HS-27A (cell line): ENCODE data around the gene TTC28.
"Not testable (repeated sequence)": the region's sequence is repeated elsewhere in the genome, so short reads cannot be mapped to it uniquely, and the experiment has no call there.

Experiments used
- DNase-seq: peaks from one replicate; pipeline ENCODE4 v3.0.0-alpha.2; 2012; ENCODE audit warnings: low read depth, missing footprints

TTC28 gene

DNA sequence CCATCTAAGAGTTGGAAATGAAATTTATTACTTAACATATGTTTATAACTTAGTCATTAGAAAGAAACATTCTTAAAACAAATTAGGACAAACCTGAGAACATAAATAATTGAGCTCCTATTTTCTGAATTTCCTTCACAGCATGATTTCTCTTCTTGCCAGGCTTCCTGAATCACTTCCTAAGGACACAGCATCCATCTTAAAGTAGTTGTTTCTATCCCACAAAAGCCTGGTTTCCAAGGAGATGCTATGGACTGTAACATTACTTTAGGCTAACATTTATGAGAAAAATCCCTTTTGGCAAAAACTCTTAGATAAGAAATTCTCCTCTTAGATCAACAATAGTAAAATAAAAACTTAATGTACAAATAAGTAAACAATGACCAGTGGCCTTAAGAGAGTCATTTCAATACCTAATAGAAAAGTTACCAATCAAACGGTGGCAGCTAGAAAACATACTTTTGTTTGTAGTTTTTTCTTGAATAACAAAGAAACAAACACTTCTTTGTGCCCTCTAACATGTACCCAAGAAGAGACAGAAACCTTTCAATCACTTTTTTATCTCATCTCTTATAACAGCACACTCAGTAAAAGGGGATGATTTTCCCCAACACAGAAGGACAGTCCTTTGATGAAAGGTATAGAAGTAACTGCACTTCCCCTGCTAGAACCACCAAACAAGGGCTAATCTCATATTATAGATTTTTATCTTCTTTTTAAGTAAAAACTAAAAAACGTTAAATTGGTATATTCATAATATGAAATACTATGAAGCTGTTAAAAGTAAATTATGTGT lies 74.5 kb downstream of the TTC28 start:
- no peak for DNase-seq

DNA sequence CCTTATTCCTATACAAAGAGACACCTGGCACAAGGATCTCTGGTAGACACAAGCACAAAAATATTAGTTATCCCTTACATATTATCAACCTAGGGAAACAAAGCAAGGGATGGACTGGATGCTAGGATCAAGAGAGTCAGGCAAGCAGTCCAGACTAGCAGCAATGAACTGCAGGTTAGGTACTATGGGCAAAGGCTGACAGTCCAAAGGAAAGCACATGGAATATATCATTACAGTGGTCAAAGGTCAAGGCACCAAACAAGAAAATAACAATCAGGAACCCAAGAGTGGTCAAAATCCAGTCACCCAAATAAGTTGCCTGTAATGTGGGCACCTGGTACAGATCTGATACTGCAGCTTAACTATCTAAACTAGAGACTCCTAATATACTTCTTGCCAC lies 77.7 kb downstream of the TTC28 start:
- no peak for DNase-seq

DNA sequence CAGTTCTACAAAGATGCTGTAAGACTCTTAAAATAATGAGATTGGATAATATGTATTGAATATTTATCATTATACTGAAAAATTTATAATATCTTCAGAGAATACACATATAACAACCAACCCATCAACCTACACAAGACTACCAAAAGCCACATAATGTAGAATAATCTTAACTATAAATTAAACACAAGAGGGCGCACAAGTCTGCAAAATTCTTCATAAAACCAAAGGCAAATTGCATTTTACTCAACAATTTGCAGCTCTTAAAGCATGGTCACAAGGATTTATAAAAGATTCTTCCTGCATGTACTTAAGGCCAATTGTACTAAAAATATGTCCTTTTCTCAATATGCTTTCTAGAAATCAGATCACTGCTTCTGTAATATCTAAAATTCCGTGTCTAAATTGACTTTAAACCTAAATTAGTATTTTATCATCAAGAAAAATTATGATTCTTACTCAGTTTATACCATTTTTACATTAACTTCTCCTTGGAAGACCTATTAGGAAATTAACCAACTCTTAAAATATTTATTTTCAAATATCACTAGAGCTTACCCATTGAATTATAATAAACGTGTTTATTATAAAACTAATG lies 79.0 kb downstream of the TTC28 start:
- no peak for DNase-seq

DNA sequence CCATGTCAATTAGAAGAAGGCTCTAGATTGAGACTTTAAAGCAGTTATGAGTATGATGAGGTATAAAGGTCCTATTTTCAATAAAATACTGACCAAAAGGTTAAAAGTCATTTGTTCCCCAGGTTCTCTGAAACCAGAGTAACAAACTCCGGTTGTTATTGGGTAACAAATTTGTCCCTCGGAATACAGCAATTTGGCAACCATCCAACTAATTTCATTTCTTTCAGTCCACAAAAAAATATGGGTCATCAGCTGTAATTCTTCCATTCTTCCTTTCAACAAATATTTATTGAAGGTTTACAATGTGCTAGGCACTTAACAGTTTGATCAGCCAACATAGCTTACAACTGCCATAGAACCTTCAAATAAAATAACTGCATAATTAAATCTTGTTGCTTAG lies 79.9 kb downstream of the TTC28 start:
- DNase-seq = no peak

DNA sequence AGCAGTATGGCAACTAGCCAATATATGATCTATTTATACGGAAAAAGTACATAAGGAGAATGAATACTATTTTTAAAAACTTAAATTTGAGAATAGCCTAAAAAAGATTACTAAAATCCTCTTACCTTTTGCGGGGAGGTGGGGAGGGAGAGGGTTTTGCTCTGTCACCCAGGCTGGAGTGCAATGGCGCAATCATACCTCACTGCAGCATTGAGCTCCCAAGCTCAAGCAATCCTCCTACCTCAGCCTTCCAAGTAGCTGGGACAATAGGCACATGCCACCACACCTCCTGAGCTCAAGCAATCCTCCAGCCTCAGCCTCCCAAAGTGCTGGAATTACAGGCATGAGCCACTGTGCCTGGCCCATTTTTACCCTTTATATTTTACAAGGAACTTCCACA lies 82.0 kb downstream of the TTC28 start:
- no peak for DNase-seq

DNA sequence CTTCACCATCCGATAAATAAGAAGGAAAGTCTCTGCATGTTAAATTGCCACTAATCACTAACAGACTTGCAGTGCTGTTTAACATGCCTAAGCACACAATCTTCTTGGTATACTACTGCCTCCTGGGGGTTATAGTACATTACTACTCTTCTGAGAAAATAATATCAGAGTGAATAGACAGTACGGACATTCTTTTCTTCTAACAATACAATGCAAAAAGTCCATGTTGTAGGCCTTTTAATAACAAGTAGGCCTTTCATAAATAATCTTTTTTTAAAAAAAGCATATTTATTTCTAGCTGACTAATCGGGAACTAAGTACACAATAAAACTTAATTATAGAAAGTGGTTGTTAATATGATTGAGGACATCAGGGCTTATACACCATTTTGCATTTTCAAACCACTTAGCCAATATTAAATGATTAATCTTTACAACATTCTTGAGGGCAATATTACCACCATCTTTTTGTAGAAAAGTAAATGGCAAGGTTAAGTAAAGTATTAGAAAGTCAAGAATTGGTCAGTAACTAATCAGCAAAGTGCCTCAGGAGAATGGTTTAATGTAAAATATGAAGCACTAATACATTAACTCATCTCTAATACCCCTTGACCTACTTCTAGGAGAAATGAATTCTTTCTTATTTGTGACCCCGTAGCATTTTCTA lies 84.7 kb downstream of the TTC28 start:
- peak; percentile 17 for DNase-seq

DNA sequence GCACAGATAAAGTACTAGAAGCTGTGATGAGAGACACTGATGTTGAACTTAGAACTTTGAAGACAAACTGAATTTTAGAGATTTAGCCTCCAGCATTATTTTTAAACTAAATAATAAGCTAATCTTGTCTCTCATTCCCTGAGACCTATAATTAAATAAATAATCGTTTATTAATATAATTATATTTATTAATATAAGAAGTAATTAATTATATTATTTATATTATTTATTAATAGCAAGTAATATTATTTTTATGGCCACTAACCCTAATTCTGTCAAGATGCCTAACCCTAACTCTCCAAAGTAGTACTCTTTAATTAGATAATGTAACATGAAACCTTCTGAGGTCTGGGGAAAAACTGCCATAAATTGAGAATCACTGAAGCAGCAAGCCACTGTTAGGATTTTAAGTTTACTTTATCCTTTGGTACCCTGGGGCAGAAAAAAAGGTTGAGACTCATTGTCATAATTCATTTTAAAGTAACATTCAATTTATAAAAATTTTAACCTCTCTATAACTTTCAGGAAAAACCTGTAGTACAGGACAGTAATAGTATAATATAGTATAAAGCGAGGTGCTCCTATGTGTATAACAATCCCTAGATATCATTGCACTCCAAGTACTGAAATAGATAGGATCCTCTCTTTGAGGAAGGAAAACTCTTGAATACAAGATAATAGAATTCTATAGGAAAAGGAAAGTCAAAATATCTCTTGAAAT lies 85.4 kb downstream of the TTC28 start:
- no peak for DNase-seq

DNA sequence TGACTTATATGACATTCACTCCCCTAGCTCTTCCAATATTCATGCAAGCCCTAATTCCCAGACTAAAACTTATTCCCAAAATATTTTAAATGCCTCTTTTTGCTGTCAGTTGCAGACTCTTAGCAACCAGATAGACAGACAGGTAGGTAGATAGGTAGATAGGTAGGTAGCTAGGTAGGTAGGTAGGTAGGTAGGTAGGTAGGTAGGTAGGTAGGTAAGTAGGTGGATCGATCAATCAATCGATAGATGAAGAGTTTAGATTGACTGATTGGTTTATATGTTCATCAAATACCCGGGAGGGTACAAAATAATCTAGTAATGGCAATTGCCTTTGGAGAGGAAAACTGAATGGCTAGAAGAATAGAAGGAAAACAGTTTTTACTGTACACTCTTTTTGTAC lies 86.3 kb downstream of the TTC28 start:
- DNase-seq = no peak

DNA sequence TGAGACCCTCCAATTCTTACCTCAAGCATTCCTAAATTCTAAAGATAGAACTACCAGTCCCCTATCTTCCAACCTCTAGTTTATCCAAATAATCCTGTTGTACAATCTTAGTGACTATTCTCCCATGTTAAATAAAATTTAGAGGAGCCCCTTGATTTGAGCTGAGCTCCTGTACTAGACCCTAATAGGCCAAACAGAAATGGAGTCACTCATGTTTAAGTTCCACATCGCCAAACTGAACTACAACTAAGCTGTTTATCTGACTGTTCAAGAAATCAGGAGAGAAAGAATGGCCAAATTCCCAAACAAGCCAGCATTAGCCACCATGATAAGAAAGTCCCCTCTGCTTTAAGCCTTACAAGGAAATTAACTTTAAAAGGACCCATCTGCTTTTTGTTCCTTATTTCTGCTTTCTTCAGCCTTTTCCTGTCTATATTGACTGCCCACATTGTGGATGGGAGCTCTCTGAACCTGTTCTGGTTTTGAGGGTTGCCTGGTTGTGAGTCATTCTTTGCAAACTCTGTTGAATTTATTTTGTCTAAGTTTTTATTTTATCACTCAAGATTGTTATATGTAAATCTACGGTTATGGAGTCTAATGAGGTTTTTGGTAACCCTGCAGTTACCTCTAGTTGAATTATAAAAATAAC lies 90.4 kb downstream of the TTC28 start:
- no peak for DNase-seq

DNA sequence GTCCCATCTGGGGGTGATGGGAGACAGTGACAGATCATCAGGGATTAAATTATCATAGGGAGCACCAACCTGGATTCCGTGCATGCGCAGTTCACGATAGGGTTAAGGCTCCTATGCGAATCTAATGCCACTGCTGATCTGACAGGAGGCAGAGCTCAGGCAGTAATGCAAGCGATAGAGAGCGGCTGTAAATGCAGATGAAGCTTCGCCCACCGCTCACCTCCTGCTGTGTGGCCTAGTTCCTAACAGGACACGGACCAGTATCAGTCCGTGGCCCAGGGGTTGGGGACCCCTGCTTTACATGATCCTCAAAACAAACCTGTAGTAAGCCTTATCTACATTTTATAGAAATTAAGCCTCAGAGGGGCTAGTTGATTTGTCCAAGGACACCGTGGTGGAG lies 94.3 kb downstream of the TTC28 start:
- DNase-seq = no peak

DNA sequence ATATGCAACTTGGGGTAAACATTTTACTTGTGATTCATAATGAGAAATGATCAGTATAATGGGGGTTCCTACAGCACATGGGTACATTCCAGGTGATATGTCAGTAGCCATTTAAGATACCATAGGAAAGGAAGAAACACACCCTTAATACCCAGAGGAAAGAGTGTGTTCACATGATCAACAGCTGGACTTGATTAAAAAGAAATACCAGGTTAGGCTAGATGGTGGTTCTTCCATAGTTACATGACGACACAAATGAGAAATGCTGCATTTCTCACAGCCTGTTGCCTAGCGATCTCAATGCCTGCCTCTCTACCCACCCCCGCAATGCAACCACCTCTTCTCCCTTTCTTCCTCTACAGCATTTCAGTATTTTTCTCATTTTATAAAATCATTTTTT lies 96.8 kb downstream of the TTC28 start:
- DNase-seq = no peak

DNA sequence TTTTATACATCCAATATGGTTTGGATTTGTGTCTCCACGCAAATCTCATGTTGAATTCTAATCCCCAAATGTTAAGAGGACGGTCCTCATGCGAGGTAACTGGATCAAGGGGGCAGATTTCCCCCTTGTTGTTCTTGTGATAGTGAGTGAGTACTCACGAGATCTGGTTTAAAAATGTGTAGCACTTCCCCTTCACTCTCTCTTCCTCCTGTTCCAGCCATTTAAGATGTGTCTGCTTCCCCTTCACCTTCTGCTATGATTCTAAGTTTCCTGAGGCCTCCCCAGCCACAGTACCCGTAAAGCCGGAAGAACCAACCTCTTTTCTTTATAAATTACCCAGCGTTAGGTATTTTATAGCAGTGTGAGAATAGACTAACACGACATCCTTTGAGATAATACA lies 98.6 kb downstream of the TTC28 start:
- no peak for DNase-seq

DNA sequence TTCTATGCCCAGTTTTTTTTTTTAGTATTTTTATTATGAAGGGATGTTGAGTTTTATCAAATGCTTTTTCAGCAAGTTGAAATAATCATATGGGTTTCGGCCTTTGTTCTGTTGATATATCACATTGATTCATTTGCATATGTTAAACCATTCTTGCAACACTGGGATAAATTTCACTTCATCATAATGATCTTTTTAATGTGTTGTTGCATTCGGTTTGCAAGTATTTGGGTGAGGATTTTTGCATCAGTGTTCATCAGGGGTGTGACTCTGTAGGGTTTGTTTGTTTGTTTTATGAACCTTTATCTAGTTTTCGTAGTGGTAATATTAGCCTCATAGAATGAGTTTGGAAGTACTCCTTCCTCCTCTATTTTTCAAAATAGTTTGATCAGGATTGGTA lies 103.5 kb downstream of the TTC28 start:
- DNase-seq = no peak

DNA sequence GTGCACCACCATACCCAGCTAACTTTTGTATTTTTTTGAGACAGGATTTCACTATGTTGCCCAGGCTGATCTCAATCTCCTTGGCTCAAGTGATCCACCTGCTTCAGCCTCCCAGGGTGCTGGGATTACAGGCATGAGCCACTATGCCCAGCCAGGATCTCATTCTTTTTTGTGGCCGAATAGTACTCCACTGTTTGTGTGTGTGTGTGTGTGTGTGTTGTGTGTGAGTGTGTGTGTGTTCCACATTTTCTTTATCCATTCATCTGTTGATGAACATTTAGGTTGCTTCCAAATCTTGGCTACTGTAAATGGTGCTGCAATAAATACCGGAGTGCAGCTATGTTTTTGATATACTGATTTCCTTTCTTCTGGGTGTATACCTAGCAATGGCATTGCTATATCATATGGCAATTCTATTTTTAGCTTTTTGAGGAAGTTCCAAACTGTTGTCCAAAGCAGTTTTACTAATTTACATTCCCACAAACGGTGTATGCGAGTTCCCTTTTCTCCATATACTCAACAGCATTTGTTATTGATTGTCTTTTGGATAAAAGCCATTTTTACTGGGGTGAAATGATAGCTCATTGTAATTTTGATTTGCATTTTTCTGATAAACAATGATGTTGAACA lies 105.4 kb downstream of the TTC28 start:
- no peak for DNase-seq

DNA sequence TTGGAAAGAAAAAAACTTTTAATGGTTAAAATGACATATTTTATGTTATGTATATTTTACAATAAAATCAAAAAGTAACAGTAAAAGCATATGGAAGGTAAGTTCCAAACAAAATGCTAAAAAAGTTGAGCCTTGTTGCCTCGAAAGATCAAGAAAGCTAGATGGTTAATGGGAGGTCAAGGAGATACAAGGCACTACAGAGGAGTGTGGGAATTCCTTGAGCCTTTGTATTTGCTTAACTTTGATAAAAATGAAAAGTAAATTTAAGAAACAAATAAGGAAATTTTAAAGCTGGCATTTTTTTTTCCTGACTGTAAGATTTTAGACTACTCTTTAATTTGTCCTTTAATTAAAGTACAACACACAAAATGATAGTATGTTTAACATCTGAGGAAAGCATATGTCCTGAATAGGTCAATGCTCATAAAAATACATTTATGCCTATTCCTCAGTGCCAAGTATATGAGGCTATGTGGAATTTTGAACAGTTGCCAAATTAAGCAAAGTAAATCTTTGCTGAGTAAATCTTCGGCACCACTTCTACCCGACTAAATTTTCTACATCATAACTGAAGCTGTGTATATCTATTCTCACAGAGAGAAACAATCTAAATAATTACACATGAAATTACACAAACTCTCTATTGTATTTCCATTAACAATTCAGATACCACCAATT lies 108.8 kb downstream of the TTC28 start:
- DNase-seq = no peak

DNA sequence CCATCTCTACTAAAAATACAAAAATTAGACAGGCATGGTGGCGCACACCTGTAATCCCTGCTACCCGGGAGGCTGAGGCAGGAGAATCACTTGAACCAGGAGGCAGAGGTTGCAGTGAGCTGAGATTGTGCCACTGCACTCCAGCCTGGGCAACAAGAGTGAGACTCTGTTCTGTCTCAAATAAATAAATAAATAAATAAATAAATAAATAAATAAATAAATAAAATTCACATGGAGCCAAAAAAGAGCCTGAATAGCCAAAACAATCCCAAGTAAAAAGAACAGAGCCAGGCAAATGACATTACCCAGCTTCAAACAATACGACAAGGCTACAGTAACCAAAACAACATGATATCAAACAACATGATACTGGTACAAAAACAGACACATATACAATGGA lies 110.7 kb downstream of the TTC28 start:
- not testable (repeated sequence) for DNase-seq

DNA sequence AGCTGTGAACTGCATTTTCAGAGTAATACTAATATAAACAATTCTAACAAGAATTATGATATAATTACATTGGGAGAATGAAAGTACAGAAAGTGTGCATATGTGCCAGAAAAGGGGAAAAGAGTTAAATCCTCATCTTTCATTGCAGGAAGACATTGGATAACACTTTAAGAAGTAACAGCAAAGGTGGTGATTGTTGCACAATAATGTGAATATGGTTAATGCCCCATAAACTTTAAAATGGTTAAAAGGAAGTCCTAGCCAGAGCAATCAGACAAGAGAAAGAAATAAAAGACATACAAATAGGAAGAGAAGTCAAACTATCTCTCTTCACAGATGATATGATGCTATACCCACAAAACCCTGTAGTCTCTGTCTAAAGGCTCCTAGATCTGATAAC lies 111.5 kb downstream of the TTC28 start:
- no peak for DNase-seq

DNA sequence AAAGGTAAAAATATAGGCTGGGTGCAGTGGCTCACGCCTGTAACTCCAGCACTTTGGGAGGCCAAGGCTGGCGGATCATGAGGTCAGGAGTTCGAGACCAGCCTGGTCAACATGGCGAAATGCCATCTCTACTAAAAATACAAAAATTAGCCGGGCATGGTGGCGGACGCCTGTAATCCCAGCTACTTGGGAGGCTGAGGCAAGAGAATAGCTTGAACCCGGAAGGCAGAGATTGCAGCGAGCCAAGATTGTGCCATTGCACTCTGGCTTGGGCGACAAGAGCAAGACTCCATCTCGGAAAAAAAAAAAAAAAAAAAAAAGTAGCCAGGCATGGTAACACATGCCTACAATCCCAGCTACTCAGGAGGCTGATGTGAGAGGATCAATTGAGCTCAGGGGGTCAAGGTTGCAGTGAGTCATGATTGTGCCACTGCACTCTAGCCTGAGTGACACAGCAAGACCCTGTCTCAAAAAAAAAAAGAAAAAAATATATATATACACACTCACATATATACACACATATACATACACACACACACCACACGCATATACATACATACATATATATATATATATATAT lies 112.6 kb downstream of the TTC28 start:
- not testable (repeated sequence) for DNase-seq

DNA sequence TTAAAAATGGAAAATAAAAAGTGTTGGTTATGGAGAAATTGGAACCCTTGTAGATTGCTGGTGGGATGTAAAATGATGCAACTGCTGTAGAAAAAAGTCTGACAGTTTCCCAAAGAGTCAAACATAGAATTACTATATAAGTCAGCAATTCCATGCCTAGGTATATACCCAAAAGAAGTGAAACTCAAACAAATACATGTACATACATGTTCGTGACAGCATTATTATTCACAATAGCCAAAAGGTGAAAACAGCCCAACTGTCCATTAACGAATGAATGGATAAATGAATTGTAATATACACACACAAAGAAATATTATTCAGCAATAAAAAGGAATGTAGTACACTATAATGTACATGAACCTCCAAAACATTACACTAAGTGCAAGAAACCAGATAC lies 116.0 kb downstream of the TTC28 start:
- DNase-seq = no peak

DNA sequence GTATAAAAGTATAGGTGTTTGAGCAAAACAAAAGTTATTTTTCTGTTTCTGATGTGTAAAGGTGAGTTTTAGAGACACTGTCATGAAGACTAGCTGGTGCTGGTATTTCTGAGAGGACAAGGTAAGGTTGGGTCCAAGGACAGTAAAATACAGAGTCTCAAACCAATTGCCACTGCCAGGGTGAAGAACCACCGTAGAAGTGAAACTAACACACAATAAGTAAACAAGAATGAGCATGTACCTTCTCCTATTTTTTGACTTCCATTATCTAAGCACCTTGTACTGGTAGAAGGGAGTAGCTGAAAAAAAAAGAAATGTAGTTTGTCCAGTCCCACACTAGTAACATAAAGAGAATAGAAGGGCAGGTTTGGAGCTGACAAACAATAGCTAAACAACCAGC lies 117.3 kb downstream of the TTC28 start:
- no peak for DNase-seq

DNA sequence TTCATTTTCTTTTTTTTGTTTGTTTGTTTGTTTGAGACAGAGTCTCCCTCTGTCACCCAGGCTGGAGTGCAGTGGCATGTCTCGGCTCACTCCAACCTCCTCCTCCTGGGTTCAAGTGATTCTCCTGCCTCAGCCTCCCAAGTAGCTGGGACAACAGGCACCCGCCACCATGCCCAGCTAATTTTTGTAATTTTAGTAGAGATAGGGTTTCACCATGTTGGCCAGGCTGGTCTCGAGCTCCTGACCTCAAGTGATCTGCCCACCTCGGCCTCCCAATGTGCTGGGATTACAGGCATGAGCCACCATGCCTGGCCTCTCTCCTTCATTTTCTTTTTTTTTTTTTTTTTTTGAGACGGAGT lies 118.9 kb downstream of the TTC28 start:
- not testable (repeated sequence) for DNase-seq
